Right lobe of liver (tissue), 6 donors: ENCODE data around the gene TSPAN10. TPM values are rescaled to one million over a fixed set of nuclear protein-coding genes. Genes with fewer than 3 reads are reported as not detected.

Experiments used
- ATAC-seq, 4 donors: fragments of 200-7000 bp; cut with Tn5 transposase; one replicate each; pipeline ENCODE4 v1.9.1; 2020; ENCODE audit warnings: mild to moderate bottlenecking in 4 of 4, moderate library complexity in 4 of 4
- DNase-seq, 3 donors: peaks; one replicate each; pipeline ENCODE4 v3.0.0-alpha.2; 2020
- H3K27ac ChIP-seq, 3 donors: fragments of 200-600 bp; one replicate each; pipeline ENCODE4 v1.8.0; 2022
- H3K27me3 ChIP-seq, 2 donors: fragments of 200-600 bp; one replicate each; pipeline ENCODE4 v1.8.0; 2022
- H3K36me3 ChIP-seq, 4 donors: fragments of 200-600 bp; sonication (generic) in 1 of 4; one replicate each; pipeline versions ENCODE4 v1.5.1 to v1.8.0; 2017 to 2022; ENCODE audit warnings: control low read depth in 1 of 4
- H3K4me1 ChIP-seq, 4 donors: fragments of 200-600 bp; sonication (generic) in 1 of 4; one replicate each; pipeline versions ENCODE4 v1.5.1 to v1.8.0; 2017 to 2022; ENCODE audit warnings: control low read depth in 1 of 4
- H3K4me3 ChIP-seq, 3 donors: fragments of 200-600 bp; one replicate each; pipeline ENCODE4 v1.8.0; 2022
- H3K9me3 ChIP-seq, 4 donors: fragments of 200-600 bp; sonication (generic) in 1 of 4; one replicate each; pipeline versions ENCODE4 v1.5.1 to v1.8.0; 2017 to 2022; ENCODE audit warnings: control low read depth in 1 of 4
- POLR2A ChIP-seq: fragments of 450-650 bp; IDR thresholded peaks from one replicate; pipeline ENCODE4 v1.6.1; 2017; ENCODE audit warnings: antibody characterized with exemption, mild to moderate bottlenecking
- WGBS: methylation state at CpG from one replicate; pipeline ENCODE4 v1.1.6; 2018; ENCODE audit warnings: low coverage, low lambda C conversion rate; ENCODE audit not compliant: insufficient coverage; ENCODE audit errors: missing lambda C conversion rate; 5-methylcytosine and 5-hydroxymethylcytosine counted together
- intact Hi-C, 2 donors: fragments of 100-400 bp; cut with DNase I; formaldehyde crosslinking; loops; one replicate each; pipeline versions ENCODE4 v1.11.2 to v1.14.1; 2022
- total RNA-seq, 6 experiments: library from RNA; depleted of rRNA in 2 of 6; stranded (reverse); fragments of >200 nt in 2 of 6; fragmentation: NEBNext Ultra II Directional in 3 of 6; extraction: Animal tissue kit (Norgen Biotek cat#: 25700) in 3 of 6; gene quantifications; one replicate each; pipeline versions ENCODE4 v1.1.0 to v1.2.4, GENCODE V29; 2016 to 2023
- TF ChIP-seq, protein P1 (sequence below), 4 donors: fragments of 200-600 bp in 3 of 4; fragments of 450-650 bp in 1 of 4; IDR thresholded peaks; one replicate each; pipeline versions ENCODE4 v1.5.1 to v1.8.0; 2016 to 2022; ENCODE audit warnings: antibody characterized with exemption in 4 of 4, mild to moderate bottlenecking in 2 of 4
- donor health status: DM: no; HTN: yes; CAD: no.
- donor health status: DM: no; HTN: no; CAD: no.
- donor health status: DM: no; HTN: no; CAD: no.
- donor health status: DM: no; HTN: yes; CAD: no.
- donor health status: DM: no; HTN: yes; CAD: no.

The TSPAN10 gene
- total RNA-seq, 6 experiments from 2014 or later: 0.18 to 1.2 (median 0.62) TPM

DNA sequence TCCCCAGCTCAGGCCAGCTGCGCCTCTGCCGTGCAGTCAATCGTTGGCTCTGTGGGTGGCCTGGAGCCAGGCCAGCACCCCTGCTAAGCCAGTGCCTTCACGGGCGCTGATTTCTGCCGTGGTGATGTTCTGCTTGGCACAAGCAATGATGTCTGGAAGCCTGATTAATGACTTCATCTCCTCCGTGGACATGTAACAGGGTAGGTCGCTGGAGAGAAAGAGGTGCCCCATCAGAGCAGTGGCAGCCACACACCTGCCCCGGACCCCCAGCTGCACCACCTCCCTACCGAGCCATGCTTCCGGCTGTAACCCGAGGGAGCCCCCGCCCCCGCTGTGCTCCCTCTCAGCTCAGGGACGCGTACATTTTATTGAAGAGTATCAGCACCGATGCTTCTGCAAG is 44.7 kb downstream of the TSPAN10 start:
- no peak for DNase-seq
- no peak overlapping the region for H3K27ac ChIP-seq
- H3K9me3 ChIP-seq: no peaks in the 10 kb centered on the region
- peaks cover 0 to 9% (median 3%) of the 10 kb centered on the region in 4 donors for H3K36me3 ChIP-seq
- H3K4me3 ChIP-seq: no peak overlapping the region
- no peak for ATAC-seq
- intact Hi-C loops: no loop called here
- WGBS: 20% methylated on average over 2 of the region's 17 CpGs
- TF ChIP-seq, protein P1, sequence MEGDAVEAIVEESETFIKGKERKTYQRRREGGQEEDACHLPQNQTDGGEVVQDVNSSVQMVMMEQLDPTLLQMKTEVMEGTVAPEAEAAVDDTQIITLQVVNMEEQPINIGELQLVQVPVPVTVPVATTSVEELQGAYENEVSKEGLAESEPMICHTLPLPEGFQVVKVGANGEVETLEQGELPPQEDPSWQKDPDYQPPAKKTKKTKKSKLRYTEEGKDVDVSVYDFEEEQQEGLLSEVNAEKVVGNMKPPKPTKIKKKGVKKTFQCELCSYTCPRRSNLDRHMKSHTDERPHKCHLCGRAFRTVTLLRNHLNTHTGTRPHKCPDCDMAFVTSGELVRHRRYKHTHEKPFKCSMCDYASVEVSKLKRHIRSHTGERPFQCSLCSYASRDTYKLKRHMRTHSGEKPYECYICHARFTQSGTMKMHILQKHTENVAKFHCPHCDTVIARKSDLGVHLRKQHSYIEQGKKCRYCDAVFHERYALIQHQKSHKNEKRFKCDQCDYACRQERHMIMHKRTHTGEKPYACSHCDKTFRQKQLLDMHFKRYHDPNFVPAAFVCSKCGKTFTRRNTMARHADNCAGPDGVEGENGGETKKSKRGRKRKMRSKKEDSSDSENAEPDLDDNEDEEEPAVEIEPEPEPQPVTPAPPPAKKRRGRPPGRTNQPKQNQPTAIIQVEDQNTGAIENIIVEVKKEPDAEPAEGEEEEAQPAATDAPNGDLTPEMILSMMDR (IDR thresholded peaks at IDR 0.05): no peak
- TF ChIP-seq POLR2A: no peak
- peaks cover 0 to 41% (median 12%) of the 10 kb centered on the region in 4 donors for H3K4me1 ChIP-seq
- H3K27me3 ChIP-seq: no peaks in the 10 kb centered on the region

DNA sequence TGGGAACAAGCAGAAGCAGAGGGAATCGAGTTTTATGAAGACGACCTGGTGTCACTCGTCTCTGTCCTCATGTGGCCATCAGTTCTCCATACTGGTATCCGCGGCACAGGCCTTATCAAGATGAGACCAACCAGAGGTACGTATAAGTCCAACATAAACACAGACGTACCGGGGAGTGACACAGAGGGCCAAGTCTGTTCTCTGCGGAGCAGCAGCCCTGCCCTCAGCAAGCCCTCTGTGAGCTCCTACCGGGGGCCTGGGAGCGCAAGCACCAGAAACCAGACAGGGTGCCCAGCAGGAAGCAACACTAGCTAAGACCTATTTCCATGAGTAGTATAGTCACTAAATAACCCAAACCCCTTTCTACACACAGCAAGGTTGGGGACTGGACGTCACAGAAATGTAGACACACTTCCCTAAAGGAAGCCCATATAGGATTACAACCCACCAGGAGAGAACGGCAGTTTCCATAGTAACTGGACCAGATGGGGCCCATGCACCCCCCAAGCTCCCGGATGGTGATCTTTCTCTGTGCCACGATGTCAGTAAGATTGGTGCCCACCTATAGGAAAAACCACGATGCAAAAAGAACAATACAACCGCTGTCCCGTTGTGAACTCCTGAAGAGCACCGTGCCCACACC is 45.7 kb downstream of the TSPAN10 start:
- ATAC-seq (no peak), DNase-seq (no peak)
- H3K4me3 ChIP-seq: peak overlapping the region; percentile 93 to 98 (median 96)
- peaks cover 0 to 41% (median 12%) of the 10 kb centered on the region in 4 donors for H3K4me1 ChIP-seq
- intact Hi-C loops: no loop called here
- 32% methylated on average over 15 of the region's 19 CpGs for WGBS
- peak overlapping the region in 1 of 3 donors; percentile 49 for H3K27ac ChIP-seq
- TF ChIP-seq, protein P1 (IDR thresholded peaks at IDR 0.05): no peak
- TF ChIP-seq POLR2A: no peak
- no peaks in the 10 kb centered on the region for H3K9me3 ChIP-seq
- no peaks in the 10 kb centered on the region for H3K27me3 ChIP-seq
- peaks cover 0 to 17% (median 8%) of the 10 kb centered on the region in 4 donors for H3K36me3 ChIP-seq

DNA sequence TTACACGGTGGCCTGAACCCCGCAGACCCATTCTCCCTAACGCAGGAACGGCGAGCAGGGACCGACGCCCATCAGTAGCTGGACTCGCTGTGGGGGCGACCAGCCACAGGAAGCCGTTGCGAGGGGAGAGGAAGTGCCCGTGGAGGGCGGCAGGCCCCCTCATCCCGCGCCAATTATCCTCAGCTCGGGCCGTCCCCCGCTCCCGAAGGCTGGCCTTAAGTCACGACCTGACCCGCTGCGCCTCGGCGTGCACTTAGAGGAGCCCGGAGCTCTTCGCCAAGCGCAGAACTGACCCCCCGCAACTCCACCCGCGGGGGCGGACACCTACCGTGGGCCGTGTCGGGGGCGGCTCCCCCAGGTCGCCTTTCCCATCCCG is 46.2 kb downstream of the TSPAN10 start:
- H3K27me3 ChIP-seq: no peaks in the 10 kb centered on the region
- H3K4me1 ChIP-seq: peaks cover 0 to 41% (median 12%) of the 10 kb centered on the region in 4 donors
- WGBS: 0% methylated on average over 3 of the region's 37 CpGs
- ATAC-seq (no peak), DNase-seq (no peak)
- no peaks in the 10 kb centered on the region for H3K9me3 ChIP-seq
- peaks cover 0 to 21% (median 8%) of the 10 kb centered on the region in 4 donors for H3K36me3 ChIP-seq
- peak overlapping the region; percentile 33 to 49 (median 45) for H3K27ac ChIP-seq
- intact Hi-C loops: no loop called here
- H3K4me3 ChIP-seq: peak overlapping the region; percentile 93 to 98 (median 96)
- no peak for TF ChIP-seq POLR2A
- TF ChIP-seq, protein P1 (IDR thresholded peaks at IDR 0.05): no peak

DNA sequence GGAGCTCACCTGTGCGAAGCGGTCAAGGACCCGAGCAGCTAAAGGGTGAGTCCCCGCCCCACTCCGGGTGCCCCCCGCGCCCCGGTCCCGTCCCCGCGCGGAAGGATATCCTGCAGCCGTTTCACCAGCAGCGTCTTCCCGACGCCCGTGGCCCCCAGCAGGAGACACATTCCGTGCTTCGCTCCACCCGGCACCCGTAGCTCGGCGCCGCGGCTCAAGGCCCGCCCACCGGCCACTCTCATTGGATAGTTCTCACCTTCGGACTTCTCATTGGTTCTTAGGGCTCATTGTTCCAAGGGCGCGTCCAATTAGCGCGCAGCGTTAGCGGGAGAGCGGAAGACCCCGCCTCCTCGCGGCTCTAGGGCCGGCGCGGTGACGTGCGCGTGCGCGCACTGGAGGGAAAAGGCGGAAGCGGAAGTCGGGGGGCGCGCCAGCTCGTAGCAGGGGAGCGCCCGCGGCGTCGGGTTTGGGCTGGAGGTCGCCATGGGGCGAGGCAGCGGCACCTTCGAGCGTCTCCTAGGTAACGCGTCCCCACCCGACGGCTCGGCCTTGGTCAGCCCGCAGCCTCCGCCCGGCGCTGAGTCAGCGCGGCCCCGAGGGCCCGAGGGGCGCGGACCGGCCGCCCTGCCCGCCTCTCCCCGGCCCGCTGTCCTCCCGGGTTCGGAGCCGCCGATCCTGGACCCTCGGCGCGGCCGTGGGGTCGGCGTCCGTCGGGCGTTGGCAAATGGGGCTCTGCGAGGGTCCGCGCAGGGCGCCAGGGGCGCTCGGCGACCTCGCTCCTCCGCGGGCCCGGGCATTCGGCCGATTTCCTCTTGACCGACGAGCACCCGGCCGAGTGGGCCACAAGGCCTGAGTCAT is 46.8 kb downstream of the TSPAN10 start, which contains the start of the genes ARL16 and HGS:
Gene ARL16 (minus strand): TSS at position 214 of the 858 bp plus-strand sequence. CDS start 44 bp downstream, at position 170.
Gene HGS (plus strand): TSS at position 428 of the 858 bp plus-strand sequence. CDS start 56 bp downstream, at position 484.
- no peaks in the 10 kb centered on the region for H3K9me3 ChIP-seq
- ATAC-seq (peak; percentile 93 to 96 (median 95)), DNase-seq (peak; percentile 97 to 98 (median 98))
- WGBS: 2% methylated on average over 44 of the region's 112 CpGs
- peak within 1 kb of the TSS; percentile 93 to 98 (median 96) for H3K4me3 ChIP-seq
- peaks cover 0 to 41% (median 12%) of the 10 kb centered on the region in 4 donors for H3K4me1 ChIP-seq
- peak within 1 kb of the TSS; percentile 44 to 79 (median 70) for H3K27ac ChIP-seq
- TF ChIP-seq POLR2A: peak; percentile 50
- TF ChIP-seq, protein P1 (IDR thresholded peaks at IDR 0.05): no peak
- intact Hi-C loops: no loop called here
- H3K27me3 ChIP-seq: no peaks in the 10 kb centered on the region
- H3K36me3 ChIP-seq: peaks cover 0 to 27% (median 8%) of the 10 kb centered on the region in 4 donors
